NCI-H446 (cell line): ENCODE data around the gene NEDD4.

Source experiments
- DNase-seq, 2 experiments: peaks; one replicate each; lab custom pipeline; 2025; lab: John Stamatoyannopoulos, UW

NEDD4 gene

DNA sequence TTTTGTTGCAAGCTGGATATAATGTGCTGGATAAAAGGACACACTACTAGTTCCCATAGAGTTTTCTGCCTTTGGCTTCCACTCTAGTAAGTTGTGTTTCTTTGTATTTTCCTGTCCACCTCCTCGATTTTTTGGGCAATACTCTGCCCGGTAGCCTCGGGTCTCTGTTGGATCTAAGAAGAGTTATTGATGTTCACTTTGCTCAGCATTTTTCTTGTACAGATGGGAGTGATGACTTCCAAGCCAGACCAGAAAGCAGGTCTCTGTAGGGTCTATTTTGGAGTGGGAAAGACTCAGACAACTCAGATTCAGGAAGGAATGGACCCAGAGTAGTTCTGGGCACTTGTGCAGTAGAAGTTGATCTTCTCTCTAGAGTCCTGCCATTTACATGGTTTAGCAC lies 214.5 kb downstream of the NEDD4 start:
- no peak for DNase-seq
